Smooth muscle cell (in vitro differentiated cells): ENCODE data around the gene NPRL2. TPM values are rescaled to one million over a fixed set of nuclear protein-coding genes. Genes with fewer than 3 reads are reported as not detected.

Source experiments
- DNase-seq: peaks from one replicate; lab custom pipeline; 2025; ENCODE audit not compliant: unreplicated experiment; lab: John Stamatoyannopoulos, UW
- H2AFZ ChIP-seq: fragments of 200-600 bp; sonication (generic); 2 replicates; pipeline ENCODE4 v1.6.0; 2016; ENCODE audit warnings: antibody characterized with exemption, low read depth, mild to moderate bottlenecking
- H3F3A ChIP-seq: fragments of 200-600 bp; sonication (generic); 2 replicates; pipeline ENCODE4 v1.6.0; 2017; ENCODE audit warnings: antibody characterized with exemption, low read depth
- H3K27ac ChIP-seq: fragments of 200-600 bp; sonication (generic); 2 replicates; pipeline ENCODE4 v1.5.1; 2016; ENCODE audit warnings: low read depth, mild to moderate bottlenecking
- H3K27me3 ChIP-seq: fragments of 200-600 bp; sonication (generic); 2 replicates; pipeline ENCODE4 v1.6.1; 2016; ENCODE audit warnings: low read depth, mild to moderate bottlenecking
- H3K36me3 ChIP-seq: fragments of 200-600 bp; sonication (generic); 2 replicates; pipeline ENCODE4 v1.5.1; 2016; ENCODE audit warnings: low read depth
- H3K4me1 ChIP-seq: fragments of 200-600 bp; sonication (generic); 2 replicates; pipeline ENCODE4 v1.5.1; 2016; ENCODE audit warnings: low read depth
- H3K4me2 ChIP-seq: fragments of 200-600 bp; sonication (generic); 2 replicates; pipeline ENCODE4 v1.6.0; 2016; ENCODE audit warnings: mild to moderate bottlenecking
- H3K4me3 ChIP-seq: fragments of 200-600 bp; sonication (generic); 2 replicates; pipeline ENCODE4 v1.5.1; 2016; ENCODE audit warnings: mild to moderate bottlenecking
- H3K79me2 ChIP-seq: fragments of 200-600 bp; sonication (generic); 2 replicates; pipeline ENCODE4 v1.6.0; 2016; ENCODE audit warnings: low read depth, mild to moderate bottlenecking
- H3K9ac ChIP-seq: fragments of 200-600 bp; sonication (generic); 2 replicates; pipeline ENCODE4 v1.6.0; 2016; ENCODE audit warnings: low read depth
- H3K9me3 ChIP-seq: fragments of 200-600 bp; sonication (generic); replicated peaks from 2 replicates; pipeline ENCODE4 v1.5.1; 2016; ENCODE audit warnings: low read depth
- H4K20me1 ChIP-seq: fragments of 200-600 bp; sonication (generic); 2 replicates; pipeline ENCODE4 v1.6.0; 2016; ENCODE audit warnings: low read depth
- WGBS: methylation state at CpG from one replicate; pipeline ENCODE4 v1.1.7; 2016; ENCODE audit warnings: low lambda C conversion rate; 5-methylcytosine and 5-hydroxymethylcytosine counted together
- polyA plus RNA-seq: library from polyadenylated mRNA; unstranded; fragments of >200 nt; fragmentation: Nextera tagmentation; extraction: Ambion mirVana; gene quantifications from 2 replicates; pipeline ENCODE4 v1.2.1, GENCODE V29; 2016
- total RNA-seq: library from RNA; depleted of rRNA; stranded (reverse); fragments of >200 nt; gene quantifications from 2 replicates; pipeline ENCODE4 v1.2.3, GENCODE V29; 2014
- TF ChIP-seq, protein P1 (sequence below): fragments of 200-600 bp; sonication (generic); IDR thresholded peaks from 2 replicates; pipeline ENCODE4 v1.5.1; 2017; ENCODE audit warnings: borderline replicate concordance, mild to moderate bottlenecking, antibody characterized with exemption; ENCODE audit not compliant: insufficient read depth, poor library complexity, severe bottlenecking

NPRL2 gene
- total and polyA plus RNA-seq, 2 experiments from 2014 or later: 25.1 to 29.3 TPM

DNA sequence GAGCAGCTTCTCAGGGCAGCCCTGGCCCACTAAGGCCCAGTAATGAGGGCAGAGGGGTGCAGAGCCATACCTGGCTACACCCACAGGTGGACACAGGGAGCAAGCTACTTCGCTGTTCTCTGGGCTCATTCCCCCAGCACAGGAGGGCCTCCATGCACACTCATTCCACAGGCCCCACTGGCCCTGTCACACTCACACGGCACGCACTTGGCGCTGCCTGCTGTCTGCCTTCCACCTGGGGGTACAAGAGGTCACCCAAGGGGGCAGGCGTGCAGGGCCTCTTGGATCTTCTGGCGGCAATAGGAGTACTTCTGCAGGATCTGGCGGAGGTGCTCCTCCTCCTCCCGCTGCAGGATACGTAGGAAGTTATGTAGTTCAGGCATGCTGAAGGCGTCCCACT, 20.2 kb downstream of the NPRL2 start:
- Histone ChIP-seq H4K20me1 (peaks cover 39% of the 10 kb centered on the region), H3K79me2 (peaks cover 63% of the 10 kb centered on the region), H3K9me3 (no peaks in the 10 kb centered on the region), H3K36me3 (no peaks in the 10 kb centered on the region), H3K4me1 (peaks cover 24% of the 10 kb centered on the region), H2AFZ (no peak overlapping the region), H3K4me2 (no peak overlapping the region), H3F3A (peaks cover 16% of the 10 kb centered on the region), H3K27me3 (no peaks in the 10 kb centered on the region), H3K9ac (no peak overlapping the region), H3K27ac (no peak overlapping the region), H3K4me3 (no peak overlapping the region)
- WGBS: 98% methylated on average over 10 of the region's 10 CpGs
- TF ChIP-seq, protein P1, sequence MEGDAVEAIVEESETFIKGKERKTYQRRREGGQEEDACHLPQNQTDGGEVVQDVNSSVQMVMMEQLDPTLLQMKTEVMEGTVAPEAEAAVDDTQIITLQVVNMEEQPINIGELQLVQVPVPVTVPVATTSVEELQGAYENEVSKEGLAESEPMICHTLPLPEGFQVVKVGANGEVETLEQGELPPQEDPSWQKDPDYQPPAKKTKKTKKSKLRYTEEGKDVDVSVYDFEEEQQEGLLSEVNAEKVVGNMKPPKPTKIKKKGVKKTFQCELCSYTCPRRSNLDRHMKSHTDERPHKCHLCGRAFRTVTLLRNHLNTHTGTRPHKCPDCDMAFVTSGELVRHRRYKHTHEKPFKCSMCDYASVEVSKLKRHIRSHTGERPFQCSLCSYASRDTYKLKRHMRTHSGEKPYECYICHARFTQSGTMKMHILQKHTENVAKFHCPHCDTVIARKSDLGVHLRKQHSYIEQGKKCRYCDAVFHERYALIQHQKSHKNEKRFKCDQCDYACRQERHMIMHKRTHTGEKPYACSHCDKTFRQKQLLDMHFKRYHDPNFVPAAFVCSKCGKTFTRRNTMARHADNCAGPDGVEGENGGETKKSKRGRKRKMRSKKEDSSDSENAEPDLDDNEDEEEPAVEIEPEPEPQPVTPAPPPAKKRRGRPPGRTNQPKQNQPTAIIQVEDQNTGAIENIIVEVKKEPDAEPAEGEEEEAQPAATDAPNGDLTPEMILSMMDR: no peak
- DNase-seq: no peak

GRCh38 chr3:50327943-50328691, 22.5 kb downstream of the NPRL2 start, which contains the start of gene TUSC2:
TSS of gene TUSC2 (minus strand) at chr3:50328223. CDS start at chr3:50328099, 124 bp downstream.
- TF ChIP-seq, protein P1: no peak
- H3K4me2 ChIP-seq: peak within 1 kb of the TSS; percentile 94
- peak within 1 kb of the TSS; percentile 64 for H2AFZ ChIP-seq
- H3K9ac ChIP-seq: peak within 1 kb of the TSS; percentile 86
- H3K79me2 ChIP-seq: peaks cover 41% of the 10 kb centered on the region
- peak; percentile 72 for DNase-seq
- no peaks in the 10 kb centered on the region for H3K9me3 ChIP-seq
- H3F3A ChIP-seq: peaks cover 15% of the 10 kb centered on the region
- peaks cover 17% of the 10 kb centered on the region for H4K20me1 ChIP-seq
- H3K36me3 ChIP-seq: no peaks in the 10 kb centered on the region
- peaks cover 9% of the 10 kb centered on the region for H3K4me1 ChIP-seq
- WGBS: 6% methylated on average over 55 of the region's 55 CpGs
- no peaks in the 10 kb centered on the region for H3K27me3 ChIP-seq
- peak within 1 kb of the TSS; percentile 69 for H3K27ac ChIP-seq
- peak within 1 kb of the TSS; percentile 84 for H3K4me3 ChIP-seq

DNA sequence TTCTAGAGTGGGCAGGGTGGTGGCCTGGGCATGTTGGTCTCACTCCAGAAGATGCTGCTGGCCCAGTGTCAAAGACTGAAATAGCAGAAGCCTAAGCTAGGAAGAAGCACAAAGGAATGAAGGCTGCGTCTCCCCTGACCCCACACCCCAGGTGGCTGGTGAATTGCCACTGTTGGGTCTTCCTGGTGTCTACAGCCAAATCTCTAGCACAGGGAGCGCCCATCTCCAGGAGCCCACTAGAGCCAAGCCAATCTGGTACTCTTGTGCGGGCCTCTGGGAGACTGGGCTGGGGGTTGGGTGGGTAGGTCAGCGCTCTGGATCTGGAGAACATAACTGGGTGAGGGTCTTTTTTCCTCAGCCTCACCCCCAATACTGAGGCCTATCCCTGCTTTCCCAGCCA, 23.4 kb downstream of the NPRL2 start:
- H3K4me3 ChIP-seq: peak overlapping the region; percentile 84
- peaks cover 7% of the 10 kb centered on the region for H4K20me1 ChIP-seq
- no peak for DNase-seq
- H3K36me3 ChIP-seq: no peaks in the 10 kb centered on the region
- peaks cover 16% of the 10 kb centered on the region for H3K4me1 ChIP-seq
- H2AFZ ChIP-seq: no peak overlapping the region
- H3K79me2 ChIP-seq: peaks cover 31% of the 10 kb centered on the region
- H3K27me3 ChIP-seq: no peaks in the 10 kb centered on the region
- 90% methylated on average over 4 of the region's 4 CpGs for WGBS
- no peaks in the 10 kb centered on the region for H3K9me3 ChIP-seq
- TF ChIP-seq, protein P1: no peak
- no peak overlapping the region for H3K27ac ChIP-seq
- H3F3A ChIP-seq: peaks cover 17% of the 10 kb centered on the region
- peak overlapping the region; percentile 94 for H3K4me2 ChIP-seq
- H3K9ac ChIP-seq: peak overlapping the region; percentile 86

DNA sequence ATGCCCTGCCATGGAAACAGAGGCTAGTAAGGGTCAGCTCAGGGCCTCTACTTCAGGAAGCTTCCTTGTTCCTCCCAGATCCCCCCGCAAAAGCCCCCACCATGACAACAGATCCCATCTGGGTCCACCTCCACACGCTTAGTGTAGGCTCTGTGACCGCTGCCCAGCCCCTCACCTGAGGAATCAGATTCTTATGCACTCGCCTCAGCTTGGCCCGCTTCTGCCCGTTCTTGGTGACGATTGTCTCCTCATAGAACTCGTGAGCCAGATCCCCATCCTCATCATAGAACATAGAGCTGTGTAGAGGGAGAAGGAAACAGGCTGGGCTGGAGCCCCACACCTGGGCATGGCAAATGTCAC, 24.4 kb downstream of the NPRL2 start:
- peaks cover 19% of the 10 kb centered on the region for H3K4me1 ChIP-seq
- TF ChIP-seq, protein P1: no peak
- H3K4me3 ChIP-seq: no peak overlapping the region
- no peaks in the 10 kb centered on the region for H3K9me3 ChIP-seq
- no peak for DNase-seq
- H3K4me2 ChIP-seq: no peak overlapping the region
- no peaks in the 10 kb centered on the region for H4K20me1 ChIP-seq
- WGBS: 96% methylated on average over 8 of the region's 8 CpGs
- H3K79me2 ChIP-seq: peaks cover 21% of the 10 kb centered on the region
- no peaks in the 10 kb centered on the region for H3K36me3 ChIP-seq
- H3K27ac ChIP-seq: no peak overlapping the region
- no peaks in the 10 kb centered on the region for H3K27me3 ChIP-seq
- H3K9ac ChIP-seq: no peak overlapping the region
- H2AFZ ChIP-seq: no peak overlapping the region
- peaks cover 16% of the 10 kb centered on the region for H3F3A ChIP-seq
